ENCODE data around the gene SPOCK1. TPM values are rescaled to one million over a fixed set of nuclear protein-coding genes. Genes with fewer than 3 reads are reported as not detected.

SPOCK1 gene
- polyA plus RNA-seq, 2 donors: 0.86 to 0.88 TPM

DNA sequence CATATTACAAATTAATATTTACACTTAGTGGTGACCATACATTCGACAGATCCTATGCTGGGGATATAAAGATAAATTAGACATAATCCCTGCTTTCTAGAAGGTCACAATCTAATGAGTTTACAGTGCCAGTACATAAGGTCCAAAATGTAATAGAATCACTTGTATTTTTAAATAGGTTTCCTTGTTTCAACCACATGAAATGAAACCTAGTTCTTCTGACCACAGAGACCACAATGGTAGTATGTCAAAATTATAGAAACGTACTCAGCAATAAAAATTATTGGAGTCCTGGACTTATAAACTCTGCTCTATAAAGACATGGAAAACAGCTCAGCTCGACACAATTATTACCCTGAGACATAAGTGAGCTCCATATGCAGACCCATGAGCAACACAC, 444.3 kb downstream of the SPOCK1 start:
- no peak overlapping the region for H3K4me3 ChIP-seq (ENCODE audit: low read depth in 1 of 2, low read length in 2 of 2)
- H3K27me3 ChIP-seq (ENCODE audit: control insufficient read depth in 1 of 2, insufficient read depth in 2 of 2, low read length in 2 of 2): no peaks in the 10 kb centered on the region
- H3K4me1 ChIP-seq (ENCODE audit: control insufficient read depth in 2 of 2, insufficient read depth in 2 of 2, low read length in 1 of 2): no peaks in the 10 kb centered on the region
- H3K36me3 ChIP-seq (ENCODE audit: control insufficient read depth in 2 of 2, insufficient read depth in 2 of 2, low read length in 1 of 2): no peaks in the 10 kb centered on the region
- H3K27ac ChIP-seq (ENCODE audit: low read depth in 2 of 2, low read length in 1 of 2): no peak overlapping the region
- WGBS, 2 donors: 85% methylated on average over 3 of the region's 3 CpGs
- no peaks in the 10 kb centered on the region for H3K9me3 ChIP-seq (ENCODE audit: control insufficient read depth in 2 of 2, insufficient read depth in 1 of 2, low read depth in 1 of 2, low read length in 1 of 2)

GRCh38 chr5:137054335-137054734, 444.8 kb downstream of the SPOCK1 start:
- Histone ChIP-seq H3K27ac (ENCODE audit: low read depth in 2 of 2, low read length in 1 of 2) (no peak overlapping the region), H3K27me3 (ENCODE audit: control insufficient read depth in 1 of 2, insufficient read depth in 2 of 2, low read length in 2 of 2) (no peaks in the 10 kb centered on the region), H3K4me3 (ENCODE audit: low read depth in 1 of 2, low read length in 2 of 2) (no peak overlapping the region), H3K9me3 (ENCODE audit: control insufficient read depth in 2 of 2, insufficient read depth in 1 of 2, low read depth in 1 of 2, low read length in 1 of 2) (no peaks in the 10 kb centered on the region), H3K36me3 (ENCODE audit: control insufficient read depth in 2 of 2, insufficient read depth in 2 of 2, low read length in 1 of 2) (no peaks in the 10 kb centered on the region), H3K4me1 (ENCODE audit: control insufficient read depth in 2 of 2, insufficient read depth in 2 of 2, low read length in 1 of 2) (no peaks in the 10 kb centered on the region)
- WGBS, 2 donors: 86 to 94% methylated on average over 1 of the region's 1 CpG

- no peaks in the 10 kb centered on the region for H3K9me3 ChIP-seq (ENCODE audit: control insufficient read depth in 2 of 2, insufficient read depth in 1 of 2, low read depth in 1 of 2, low read length in 1 of 2)
- no peak overlapping the region for H3K4me3 ChIP-seq (ENCODE audit: low read depth in 1 of 2, low read length in 2 of 2)
- WGBS, 2 donors: 80 to 86% methylated on average over 3 of the region's 3 CpGs
- no peaks in the 10 kb centered on the region for H3K36me3 ChIP-seq (ENCODE audit: control insufficient read depth in 2 of 2, insufficient read depth in 2 of 2, low read length in 1 of 2)
- no peaks in the 10 kb centered on the region for H3K4me1 ChIP-seq (ENCODE audit: control insufficient read depth in 2 of 2, insufficient read depth in 2 of 2, low read length in 1 of 2)
- H3K27me3 ChIP-seq (ENCODE audit: control insufficient read depth in 1 of 2, insufficient read depth in 2 of 2, low read length in 2 of 2): no peaks in the 10 kb centered on the region
- H3K27ac ChIP-seq (ENCODE audit: low read depth in 2 of 2, low read length in 1 of 2): no peak overlapping the region
Measured at GRCh38 chr5:137051161-137051560, 448.0 kb downstream of the SPOCK1 start.

- H3K27ac ChIP-seq (ENCODE audit: low read depth in 2 of 2, low read length in 1 of 2): no peak overlapping the region
- no peaks in the 10 kb centered on the region for H3K36me3 ChIP-seq (ENCODE audit: control insufficient read depth in 2 of 2, insufficient read depth in 2 of 2, low read length in 1 of 2)
- no peaks in the 10 kb centered on the region for H3K9me3 ChIP-seq (ENCODE audit: control insufficient read depth in 2 of 2, insufficient read depth in 1 of 2, low read depth in 1 of 2, low read length in 1 of 2)
- H3K4me1 ChIP-seq (ENCODE audit: control insufficient read depth in 2 of 2, insufficient read depth in 2 of 2, low read length in 1 of 2): no peaks in the 10 kb centered on the region
- H3K4me3 ChIP-seq (ENCODE audit: low read depth in 1 of 2, low read length in 2 of 2): no peak overlapping the region
- 52 to 54% methylated on average over 1 of the region's 1 CpG for WGBS, 2 donors
- H3K27me3 ChIP-seq (ENCODE audit: control insufficient read depth in 1 of 2, insufficient read depth in 2 of 2, low read length in 2 of 2): no peaks in the 10 kb centered on the region
Measured at GRCh38 chr5:137040641-137041340, 458.3 kb downstream of the SPOCK1 start.

DNA sequence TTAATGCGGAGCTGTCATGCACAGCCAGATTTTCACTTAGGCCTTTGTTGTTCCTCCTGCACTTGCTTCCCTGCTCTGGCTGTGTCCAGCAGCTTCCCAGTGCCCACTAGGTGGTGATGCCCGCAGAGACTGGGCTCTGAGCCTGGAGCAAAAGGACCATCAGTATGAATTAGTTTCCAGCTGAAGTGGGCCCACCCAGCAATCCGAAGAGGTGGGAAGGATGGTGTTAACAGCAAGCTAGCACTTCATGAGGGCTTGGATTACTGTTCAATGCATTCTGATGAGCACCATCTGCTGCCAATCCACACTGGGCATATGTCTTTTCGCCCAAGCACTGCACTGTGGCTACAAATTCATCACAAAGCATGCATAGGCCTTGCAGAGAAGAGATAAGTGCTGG, 459.1 kb downstream of the SPOCK1 start:
- no peak overlapping the region for H3K27ac ChIP-seq (ENCODE audit: low read depth in 2 of 2, low read length in 1 of 2)
- no peaks in the 10 kb centered on the region for H3K4me1 ChIP-seq (ENCODE audit: control insufficient read depth in 2 of 2, insufficient read depth in 2 of 2, low read length in 1 of 2)
- no peaks in the 10 kb centered on the region for H3K27me3 ChIP-seq (ENCODE audit: control insufficient read depth in 1 of 2, insufficient read depth in 2 of 2, low read length in 2 of 2)
- H3K4me3 ChIP-seq (ENCODE audit: low read depth in 1 of 2, low read length in 2 of 2): no peak overlapping the region
- 81 to 88% methylated on average over 4 of the region's 4 CpGs for WGBS, 2 donors
- no peaks in the 10 kb centered on the region for H3K9me3 ChIP-seq (ENCODE audit: control insufficient read depth in 2 of 2, insufficient read depth in 1 of 2, low read depth in 1 of 2, low read length in 1 of 2)
- H3K36me3 ChIP-seq (ENCODE audit: control insufficient read depth in 2 of 2, insufficient read depth in 2 of 2, low read length in 1 of 2): no peaks in the 10 kb centered on the region

- no peaks in the 10 kb centered on the region for H3K36me3 ChIP-seq (ENCODE audit: control insufficient read depth in 2 of 2, insufficient read depth in 2 of 2, low read length in 1 of 2)
- H3K9me3 ChIP-seq (ENCODE audit: control insufficient read depth in 2 of 2, insufficient read depth in 1 of 2, low read depth in 1 of 2, low read length in 1 of 2): no peaks in the 10 kb centered on the region
- H3K4me3 ChIP-seq (ENCODE audit: low read depth in 1 of 2, low read length in 2 of 2): no peak overlapping the region
- no peak overlapping the region for H3K27ac ChIP-seq (ENCODE audit: low read depth in 2 of 2, low read length in 1 of 2)
- no peaks in the 10 kb centered on the region for H3K27me3 ChIP-seq (ENCODE audit: control insufficient read depth in 1 of 2, insufficient read depth in 2 of 2, low read length in 2 of 2)
- 65 to 67% methylated on average over 2 of the region's 2 CpGs for WGBS, 2 donors
- no peaks in the 10 kb centered on the region for H3K4me1 ChIP-seq (ENCODE audit: control insufficient read depth in 2 of 2, insufficient read depth in 2 of 2, low read length in 1 of 2)
Measured at GRCh38 chr5:137037848-137038247, 461.3 kb downstream of the SPOCK1 start.

DNA sequence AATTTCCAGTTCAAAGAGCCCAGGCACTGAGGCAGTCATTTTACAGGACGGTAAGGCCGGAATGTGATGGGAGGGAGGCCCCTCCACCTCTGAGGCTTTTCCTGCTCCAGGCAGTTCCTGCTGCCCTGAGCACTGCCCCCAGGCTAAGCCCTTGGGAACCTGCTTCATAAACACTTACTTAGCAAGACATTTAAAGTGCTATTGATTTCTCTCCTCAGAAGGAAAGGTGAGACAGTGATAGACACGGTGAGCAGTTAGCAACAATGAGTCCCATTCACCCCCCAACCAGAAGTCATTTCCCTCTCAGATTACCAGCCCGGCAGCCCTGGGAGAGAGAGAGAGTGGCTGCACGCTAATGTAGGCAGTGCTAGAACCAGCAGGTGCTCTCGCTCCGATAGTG, 462.5 kb downstream of the SPOCK1 start:
- Histone ChIP-seq H3K9me3 (ENCODE audit: control insufficient read depth in 2 of 2, insufficient read depth in 1 of 2, low read depth in 1 of 2, low read length in 1 of 2) (no peaks in the 10 kb centered on the region), H3K4me3 (ENCODE audit: low read depth in 1 of 2, low read length in 2 of 2) (no peak overlapping the region), H3K27me3 (ENCODE audit: control insufficient read depth in 1 of 2, insufficient read depth in 2 of 2, low read length in 2 of 2) (no peaks in the 10 kb centered on the region), H3K4me1 (ENCODE audit: control insufficient read depth in 2 of 2, insufficient read depth in 2 of 2, low read length in 1 of 2) (no peaks in the 10 kb centered on the region), H3K27ac (ENCODE audit: low read depth in 2 of 2, low read length in 1 of 2) (no peak overlapping the region), H3K36me3 (ENCODE audit: control insufficient read depth in 2 of 2, insufficient read depth in 2 of 2, low read length in 1 of 2) (no peaks in the 10 kb centered on the region)
- 37 to 52% methylated on average over 7 of the region's 7 CpGs for WGBS, 2 donors

DNA sequence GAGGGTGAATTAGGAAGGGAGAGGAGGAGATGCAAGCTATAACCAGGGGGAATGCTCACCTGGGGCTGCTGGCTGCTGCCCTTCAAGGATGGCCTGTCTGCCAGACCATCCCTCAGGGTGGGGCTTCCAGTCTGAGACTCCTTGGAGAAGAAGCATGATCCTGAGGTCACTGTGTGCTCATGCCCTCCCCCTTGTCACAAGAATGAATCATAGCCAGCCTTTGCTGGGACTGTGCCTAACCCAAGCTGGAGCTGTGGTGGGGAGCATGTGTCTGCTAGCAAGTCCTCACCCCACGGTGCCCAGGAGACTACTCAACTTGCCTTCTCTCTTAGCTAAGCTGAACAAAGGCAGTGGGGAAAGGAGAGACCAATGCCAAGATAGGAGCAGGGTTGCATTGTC, 463.6 kb downstream of the SPOCK1 start:
- H3K36me3 ChIP-seq (ENCODE audit: control insufficient read depth in 2 of 2, insufficient read depth in 2 of 2, low read length in 1 of 2): no peaks in the 10 kb centered on the region
- H3K4me1 ChIP-seq (ENCODE audit: control insufficient read depth in 2 of 2, insufficient read depth in 2 of 2, low read length in 1 of 2): no peaks in the 10 kb centered on the region
- 50% methylated on average over 1 of the region's 1 CpG for WGBS, 2 donors
- no peaks in the 10 kb centered on the region for H3K27me3 ChIP-seq (ENCODE audit: control insufficient read depth in 1 of 2, insufficient read depth in 2 of 2, low read length in 2 of 2)
- no peak overlapping the region for H3K4me3 ChIP-seq (ENCODE audit: low read depth in 1 of 2, low read length in 2 of 2)
- no peak overlapping the region for H3K27ac ChIP-seq (ENCODE audit: low read depth in 2 of 2, low read length in 1 of 2)
- no peaks in the 10 kb centered on the region for H3K9me3 ChIP-seq (ENCODE audit: control insufficient read depth in 2 of 2, insufficient read depth in 1 of 2, low read depth in 1 of 2, low read length in 1 of 2)

- 85 to 90% methylated on average over 10 of the region's 10 CpGs for WGBS, 2 donors
Measured at GRCh38 chr5:137034764-137035479, 464.2 kb downstream of the SPOCK1 start.

DNA sequence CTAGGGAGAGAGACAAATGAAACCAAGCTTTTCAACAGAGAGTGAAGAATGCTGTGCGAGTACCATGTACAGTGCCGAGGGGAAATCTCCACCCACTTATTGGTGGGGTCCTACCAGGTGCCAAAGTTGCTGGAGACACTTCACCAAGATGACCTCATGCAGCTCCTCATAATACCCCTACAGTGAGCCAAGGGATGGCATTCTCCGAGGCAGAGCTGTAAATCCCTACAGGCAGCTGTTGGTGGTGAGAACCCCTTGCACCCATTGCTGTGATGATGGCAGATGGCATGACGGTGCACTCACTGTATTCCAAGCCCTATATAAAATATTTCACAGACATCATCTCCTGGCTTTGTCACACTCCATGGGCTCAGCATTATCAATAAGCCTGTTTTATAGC, 464.9 kb downstream of the SPOCK1 start:
- H3K27ac ChIP-seq (ENCODE audit: low read depth in 2 of 2, low read length in 1 of 2): no peak overlapping the region
- no peaks in the 10 kb centered on the region for H3K4me1 ChIP-seq (ENCODE audit: control insufficient read depth in 2 of 2, insufficient read depth in 2 of 2, low read length in 1 of 2)
- H3K27me3 ChIP-seq (ENCODE audit: control insufficient read depth in 1 of 2, insufficient read depth in 2 of 2, low read length in 2 of 2): no peaks in the 10 kb centered on the region
- H3K4me3 ChIP-seq (ENCODE audit: low read depth in 1 of 2, low read length in 2 of 2): no peak overlapping the region
- 93 to 95% methylated on average over 4 of the region's 4 CpGs for WGBS, 2 donors
- H3K9me3 ChIP-seq (ENCODE audit: control insufficient read depth in 2 of 2, insufficient read depth in 1 of 2, low read depth in 1 of 2, low read length in 1 of 2): no peaks in the 10 kb centered on the region
- no peaks in the 10 kb centered on the region for H3K36me3 ChIP-seq (ENCODE audit: control insufficient read depth in 2 of 2, insufficient read depth in 2 of 2, low read length in 1 of 2)

More at GRCh38 chr5:137034764-137035479, 464.2 kb downstream of the SPOCK1 start:
- Histone ChIP-seq H3K27ac (ENCODE audit: low read depth in 2 of 2, low read length in 1 of 2) (no peak overlapping the region), H3K9me3 (ENCODE audit: control insufficient read depth in 2 of 2, insufficient read depth in 1 of 2, low read depth in 1 of 2, low read length in 1 of 2) (no peaks in the 10 kb centered on the region), H3K4me3 (ENCODE audit: low read depth in 1 of 2, low read length in 2 of 2) (no peak overlapping the region), H3K27me3 (ENCODE audit: control insufficient read depth in 1 of 2, insufficient read depth in 2 of 2, low read length in 2 of 2) (no peaks in the 10 kb centered on the region), H3K4me1 (ENCODE audit: control insufficient read depth in 2 of 2, insufficient read depth in 2 of 2, low read length in 1 of 2) (no peaks in the 10 kb centered on the region), H3K36me3 (ENCODE audit: control insufficient read depth in 2 of 2, insufficient read depth in 2 of 2, low read length in 1 of 2) (no peaks in the 10 kb centered on the region)

All from esophagus (tissue), 2 donors.